Upper lobe of left lung (tissue), 6 donors: Measurements from ENCODE around the gene TMEM14C. TPM values are rescaled to one million over a fixed set of nuclear protein-coding genes. Genes with fewer than 3 reads are reported as not detected.

Experiments used
- ATAC-seq, 2 donors: fragments of 200-7000 bp; cut with Tn5 transposase; one replicate each; pipeline ENCODE4 v1.9.1; 2022; ENCODE audit warnings: mild to moderate bottlenecking in 2 of 2, moderate library complexity in 2 of 2; ENCODE audit not compliant: low FRiP score in 2 of 2
- DNase-seq, 2 donors: peaks; one replicate each; pipeline ENCODE4 v3.0.0-alpha.2; 2019 to 2020
- H3K27ac ChIP-seq, 4 donors: fragments of 200-600 bp; sonication (generic); one replicate each; pipeline ENCODE4 v1.5.1; 2016 to 2019
- H3K27me3 ChIP-seq, 4 donors: fragments of 200-600 bp; sonication (generic); one replicate each; pipeline ENCODE4 v1.5.1; 2017 to 2019
- H3K36me3 ChIP-seq, 4 donors: fragments of 200-600 bp; sonication (generic); one replicate each; pipeline ENCODE4 v1.5.1; 2016 to 2019
- H3K4me1 ChIP-seq, 4 donors: fragments of 200-600 bp; sonication (generic); one replicate each; pipeline ENCODE4 v1.5.1; 2018 to 2019
- H3K4me3 ChIP-seq, 4 donors: fragments of 200-600 bp; sonication (generic); one replicate each; pipeline ENCODE4 v1.5.1; 2017 to 2019; ENCODE audit warnings: mild to moderate bottlenecking in 2 of 4, moderate library complexity in 1 of 4
- H3K9me3 ChIP-seq, 4 donors: fragments of 200-600 bp; sonication (generic); one replicate each; pipeline ENCODE4 v1.5.1; 2018 to 2019
- EP300 ChIP-seq, 4 donors: sonication (generic); formaldehyde crosslinking; IDR thresholded peaks; one replicate each; pipeline ENCODE4 v1.5.1; 2017; ENCODE audit warnings: antibody characterized with exemption in 4 of 4, control low read depth in 2 of 4
- POLR2A ChIP-seq, 4 donors: fragments of 450-650 bp; IDR thresholded peaks; one replicate each; pipeline ENCODE4 v1.5.1; 2016 to 2017; ENCODE audit warnings: antibody characterized with exemption in 4 of 4, mild to moderate bottlenecking in 2 of 4
- POLR2AphosphoS5 ChIP-seq, 2 donors: sonication (generic); formaldehyde crosslinking; IDR thresholded peaks; one replicate each; pipeline ENCODE4 v1.5.1; 2017; ENCODE audit warnings: antibody characterized with exemption in 2 of 2
- WGBS, 2 donors: methylation state at CpG; one replicate each; pipeline ENCODE4 v1.1.5; 2017 to 2018; 5-methylcytosine and 5-hydroxymethylcytosine counted together
- total RNA-seq, 6 donors: library from RNA; depleted of rRNA in 4 of 6; stranded (reverse); fragments of >200 nt in 4 of 6; gene quantifications; one replicate each; pipeline versions ENCODE4 v1.1.0 to v1.2.1, GENCODE V29; 2016 to 2021
- TF ChIP-seq, protein P1 (sequence below), 6 experiments: fragments of 450-650 bp in 4 of 6; fragments of 200-600 bp in 2 of 6; sonication (generic) in 2 of 6; IDR thresholded peaks; one replicate each; pipeline ENCODE4 v1.5.1; 2016 to 2019; ENCODE audit warnings: antibody characterized with exemption in 6 of 6
- donor health status: DM: no; HTN: no; CAD: no; lungs with moderate emphysema.
- donor health status: DM: no; HTN: yes; CAD: no; lungs with severe emphysema.

The TMEM14C gene
- total RNA-seq, 6 donors from 2014 or later: 23.0 to 116 (median 95.1) TPM

DNA sequence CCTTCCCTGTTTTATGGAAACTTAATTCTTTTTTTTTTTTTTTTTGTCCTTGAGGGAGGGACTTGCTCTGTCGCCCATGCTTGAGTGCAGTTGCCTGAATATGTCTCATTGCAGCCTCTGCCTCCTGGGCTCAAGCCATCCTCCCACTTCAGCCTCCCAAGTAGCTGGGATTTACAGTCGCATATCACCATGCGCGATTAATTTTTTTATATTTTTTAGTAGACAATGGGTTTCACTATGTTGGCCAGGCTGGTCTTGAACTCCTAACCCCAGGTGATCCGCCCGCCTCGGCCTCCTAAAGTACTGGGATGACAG is 654 bp downstream of the TMEM14C start:
- TF ChIP-seq, protein P1, sequence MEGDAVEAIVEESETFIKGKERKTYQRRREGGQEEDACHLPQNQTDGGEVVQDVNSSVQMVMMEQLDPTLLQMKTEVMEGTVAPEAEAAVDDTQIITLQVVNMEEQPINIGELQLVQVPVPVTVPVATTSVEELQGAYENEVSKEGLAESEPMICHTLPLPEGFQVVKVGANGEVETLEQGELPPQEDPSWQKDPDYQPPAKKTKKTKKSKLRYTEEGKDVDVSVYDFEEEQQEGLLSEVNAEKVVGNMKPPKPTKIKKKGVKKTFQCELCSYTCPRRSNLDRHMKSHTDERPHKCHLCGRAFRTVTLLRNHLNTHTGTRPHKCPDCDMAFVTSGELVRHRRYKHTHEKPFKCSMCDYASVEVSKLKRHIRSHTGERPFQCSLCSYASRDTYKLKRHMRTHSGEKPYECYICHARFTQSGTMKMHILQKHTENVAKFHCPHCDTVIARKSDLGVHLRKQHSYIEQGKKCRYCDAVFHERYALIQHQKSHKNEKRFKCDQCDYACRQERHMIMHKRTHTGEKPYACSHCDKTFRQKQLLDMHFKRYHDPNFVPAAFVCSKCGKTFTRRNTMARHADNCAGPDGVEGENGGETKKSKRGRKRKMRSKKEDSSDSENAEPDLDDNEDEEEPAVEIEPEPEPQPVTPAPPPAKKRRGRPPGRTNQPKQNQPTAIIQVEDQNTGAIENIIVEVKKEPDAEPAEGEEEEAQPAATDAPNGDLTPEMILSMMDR (IDR thresholded peaks at IDR 0.05): no peak
- no peak for TF ChIP-seq POLR2A (IDR thresholded peaks at IDR 0.05)
- no peak for TF ChIP-seq EP300 (IDR thresholded peaks at IDR 0.05)
- TF ChIP-seq POLR2AphosphoS5 (IDR thresholded peaks at IDR 0.05): no peak

DNA sequence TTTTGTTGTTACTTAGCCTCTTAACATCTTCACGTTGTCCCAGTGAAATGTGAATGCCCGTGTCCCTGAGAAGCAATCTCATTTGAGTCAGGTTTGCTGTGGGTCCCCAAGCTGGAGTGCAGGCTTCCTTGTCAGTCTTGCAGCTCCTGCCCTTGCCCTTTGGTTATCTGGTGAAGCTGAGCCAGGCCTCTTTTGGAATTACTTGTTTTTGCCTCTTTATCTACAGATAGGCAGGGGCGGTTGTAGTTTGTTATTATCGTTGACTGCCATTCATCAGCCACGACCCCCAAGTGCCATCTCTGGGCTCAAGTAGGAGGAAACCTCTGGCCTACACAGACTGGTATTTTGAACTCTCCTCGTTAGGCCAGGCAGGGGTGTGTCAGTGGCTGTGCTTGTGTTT is 2.2 kb downstream of the TMEM14C start:
- H3K27ac ChIP-seq: no peak overlapping the region
- no peak for ATAC-seq
- H3K36me3 ChIP-seq: peaks cover 2 to 36% (median 27%) of the 10 kb centered on the region in 4 donors
- no peaks in the 10 kb centered on the region for H3K27me3 ChIP-seq
- no peak for DNase-seq
- H3K4me1 ChIP-seq: peaks cover 15 to 48% (median 25%) of the 10 kb centered on the region in 4 donors
- no peaks in the 10 kb centered on the region for H3K9me3 ChIP-seq
- 77 to 92% methylated on average over 3 to 6 of the region's 6 CpGs for WGBS, 2 donors
- H3K4me3 ChIP-seq: no peak overlapping the region
- TF ChIP-seq, protein P1 (IDR thresholded peaks at IDR 0.05): no peak
- TF ChIP-seq EP300 (IDR thresholded peaks at IDR 0.05): no peak
- TF ChIP-seq POLR2A (IDR thresholded peaks at IDR 0.05): no peak
- TF ChIP-seq POLR2AphosphoS5 (IDR thresholded peaks at IDR 0.05): no peak

More for the DNA sequence above, 654 bp downstream of the TMEM14C start:
- WGBS, 2 donors: 33 to 39% methylated on average over 7 of the region's 7 CpGs
- DNase-seq: no peak
- H3K9me3 ChIP-seq: no peaks in the 10 kb centered on the region
- ATAC-seq: peak in 1 of 2 donors; percentile 8
- H3K4me1 ChIP-seq: peaks cover 15 to 54% (median 25%) of the 10 kb centered on the region in 4 donors
- H3K27ac ChIP-seq: peak overlapping the region; percentile 81 to 88 (median 86)
- no peaks in the 10 kb centered on the region for H3K27me3 ChIP-seq
- peak overlapping the region; percentile 46 to 82 (median 64) for H3K4me3 ChIP-seq
- peaks cover 2 to 21% (median 16%) of the 10 kb centered on the region in 4 donors for H3K36me3 ChIP-seq

DNA sequence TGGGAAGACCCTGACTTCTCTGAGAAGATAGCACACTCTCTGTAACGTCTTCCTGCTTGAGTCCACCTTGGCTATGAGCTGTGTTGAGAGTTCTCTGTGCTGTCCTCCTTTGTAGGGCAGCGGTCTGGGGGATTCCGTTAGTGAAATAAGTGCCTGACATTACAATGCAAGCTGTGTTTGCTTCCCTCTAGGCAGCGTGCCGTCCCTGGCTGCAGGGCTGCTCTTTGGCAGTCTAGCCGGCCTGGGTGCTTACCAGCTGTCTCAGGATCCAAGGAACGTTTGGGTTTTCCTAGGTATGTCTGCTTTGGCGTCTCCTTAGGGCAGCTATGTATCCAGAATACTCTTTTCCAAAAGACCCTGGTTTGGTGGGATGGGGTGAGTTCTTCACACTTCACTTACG is 2.8 kb downstream of the TMEM14C start:
- H3K27ac ChIP-seq: no peak overlapping the region
- TF ChIP-seq, protein P1 (IDR thresholded peaks at IDR 0.05): no peak
- TF ChIP-seq POLR2A (IDR thresholded peaks at IDR 0.05) (no peak), EP300 (IDR thresholded peaks at IDR 0.05) (no peak), POLR2AphosphoS5 (IDR thresholded peaks at IDR 0.05) (no peak)
- ATAC-seq (no peak), DNase-seq (no peak)
- no peaks in the 10 kb centered on the region for H3K27me3 ChIP-seq
- no peaks in the 10 kb centered on the region for H3K9me3 ChIP-seq
- 90 to 92% methylated on average over 6 to 9 of the region's 9 CpGs for WGBS, 2 donors
- H3K4me3 ChIP-seq: no peak overlapping the region
- H3K36me3 ChIP-seq: peaks cover 2 to 43% (median 33%) of the 10 kb centered on the region in 4 donors
- H3K4me1 ChIP-seq: peaks cover 15 to 44% (median 25%) of the 10 kb centered on the region in 4 donors

DNA sequence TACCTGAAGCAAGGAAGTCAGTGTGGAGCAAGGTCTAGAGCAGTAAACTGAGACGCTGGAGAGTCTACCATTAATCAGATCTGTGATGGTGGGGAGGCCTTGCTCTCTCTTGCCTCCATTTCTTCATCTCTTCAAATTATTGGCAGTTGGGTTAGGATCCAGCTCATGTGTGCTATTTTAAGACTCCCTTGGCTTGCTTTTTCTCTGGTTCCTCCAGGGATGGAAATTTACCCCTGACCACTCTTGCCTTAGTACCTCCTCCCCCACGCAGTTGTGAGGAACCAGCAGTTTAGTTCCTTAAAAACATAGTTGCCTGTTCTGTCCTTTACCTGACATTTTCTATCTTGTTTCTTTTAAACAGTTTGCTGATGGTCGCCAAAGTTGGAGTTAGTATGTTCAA is 7.4 kb downstream of the TMEM14C start:
- Histone ChIP-seq H3K4me3 (no peak overlapping the region), H3K9me3 (no peaks in the 10 kb centered on the region), H3K36me3 (peaks cover 2 to 62% (median 45%) of the 10 kb centered on the region in 4 donors), H3K4me1 (peaks cover 0 to 7% (median 2%) of the 10 kb centered on the region in 4 donors), H3K27me3 (no peaks in the 10 kb centered on the region), H3K27ac (no peak overlapping the region)
- no peak for ATAC-seq
- whole genome bisulfite sequencing, 2 donors: 73 to 82% methylated on average over 3 of the region's 3 CpGs
- DNase-seq: no peak
- TF ChIP-seq, protein P1 (IDR thresholded peaks at IDR 0.05): no peak
- TF ChIP-seq EP300 (IDR thresholded peaks at IDR 0.05) (no peak), POLR2AphosphoS5 (IDR thresholded peaks at IDR 0.05) (no peak), POLR2A (IDR thresholded peaks at IDR 0.05) (no peak)

DNA sequence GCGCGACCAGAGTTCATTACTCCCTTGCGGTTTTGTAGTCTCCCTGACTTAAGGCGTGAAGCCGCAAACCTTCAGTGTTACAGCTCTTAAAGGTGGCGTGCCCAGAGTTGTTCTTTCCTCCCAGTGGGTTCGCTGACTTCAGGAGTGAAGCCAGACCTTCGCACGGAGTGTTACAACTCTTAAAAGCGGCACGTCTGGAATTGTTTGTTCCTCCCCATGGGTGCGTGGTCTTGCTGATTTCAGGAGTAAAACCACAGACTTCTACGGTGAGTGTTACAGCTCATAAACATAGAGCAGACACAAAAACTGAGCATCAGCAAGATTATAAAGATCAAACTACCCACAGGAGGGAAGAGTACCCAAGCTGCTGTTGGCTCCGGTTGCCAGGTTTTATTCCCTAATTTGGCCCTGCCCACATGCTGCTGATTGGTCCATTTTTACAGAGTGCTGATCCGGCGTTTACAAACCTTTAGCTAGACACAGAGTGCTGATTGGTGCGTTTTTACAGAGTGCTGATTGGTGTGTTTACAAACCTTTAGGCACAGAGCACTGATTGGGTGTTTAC is 10.4 kb downstream of the TMEM14C start:
- 88 to 91% methylated on average over 16 to 17 of the region's 17 CpGs for WGBS, 2 donors
- TF ChIP-seq POLR2A (IDR thresholded peaks at IDR 0.05) (no peak), EP300 (IDR thresholded peaks at IDR 0.05) (no peak), POLR2AphosphoS5 (IDR thresholded peaks at IDR 0.05) (no peak)
- TF ChIP-seq, protein P1 (IDR thresholded peaks at IDR 0.05): no peak
- DNase-seq: no peak

More for the DNA sequence above, 10.4 kb downstream of the TMEM14C start:
- ATAC-seq: no peak
- Histone ChIP-seq H3K4me3 (no peak overlapping the region), H3K9me3 (no peaks in the 10 kb centered on the region), H3K4me1 (no peaks in the 10 kb centered on the region), H3K36me3 (peaks cover 0 to 44% (median 33%) of the 10 kb centered on the region in 4 donors), H3K27me3 (no peaks in the 10 kb centered on the region), H3K27ac (no peak overlapping the region)
